H9 (cell line): Measurements from ENCODE around the gene XRCC3. TPM values are rescaled to one million over a fixed set of nuclear protein-coding genes. Genes with fewer than 3 reads are reported as not detected.

Experiments
- DNase-seq: peaks from one replicate; pipeline ENCODE4 v3.0.0-alpha.2; 2017
- H2AFZ ChIP-seq: one replicate; pipeline ENCODE4 v1.6.1; 2013; ENCODE audit warnings: mild to moderate bottlenecking, low read length, control low read depth, moderate library complexity
- H2AK5ac ChIP-seq: 2 replicates; pipeline ENCODE4 v1.6.1; 2013; ENCODE audit warnings: low read length, control low read depth, mixed read lengths; ENCODE audit not compliant: insufficient read length
- H2BK120ac ChIP-seq: one replicate; pipeline ENCODE4 v1.6.1; 2013; ENCODE audit warnings: low read depth, mild to moderate bottlenecking, low read length, control low read depth, inconsistent platforms; ENCODE audit not compliant: poor library complexity, severe bottlenecking
- H2BK12ac ChIP-seq: 2 replicates; pipeline ENCODE4 v1.6.1; 2013; ENCODE audit warnings: low read length, control low read depth, mixed read lengths, low read depth; ENCODE audit not compliant: insufficient read length
- H2BK15ac ChIP-seq: 2 replicates; pipeline ENCODE4 v1.6.1; 2013; ENCODE audit warnings: low read depth, low read length, control low read depth
- H2BK20ac ChIP-seq: one replicate; pipeline ENCODE4 v1.6.1; 2013; ENCODE audit warnings: low read depth, mild to moderate bottlenecking, low read length, control low read depth, inconsistent platforms; ENCODE audit not compliant: poor library complexity, severe bottlenecking
- H2BK5ac ChIP-seq: 2 replicates; pipeline ENCODE4 v1.6.1; 2013; ENCODE audit warnings: low read length, control low read depth, mixed read lengths; ENCODE audit not compliant: insufficient read length
- H3K14ac ChIP-seq: 2 replicates; pipeline ENCODE4 v1.6.1; 2013; ENCODE audit warnings: low read length, control low read depth; ENCODE audit not compliant: insufficient read depth
- H3K18ac ChIP-seq: 2 replicates; pipeline ENCODE4 v1.6.1; 2013; ENCODE audit warnings: low read depth, mild to moderate bottlenecking, mixed read lengths, low read length, control low read depth; ENCODE audit not compliant: insufficient read length
- H3K23ac ChIP-seq: 2 replicates; pipeline ENCODE4 v1.6.1; 2013; ENCODE audit warnings: low read length, control low read depth, mixed read lengths, low read depth; ENCODE audit not compliant: insufficient read length
- H3K23me2 ChIP-seq: 2 replicates; pipeline ENCODE4 v1.6.1; 2013; ENCODE audit warnings: low read depth, mild to moderate bottlenecking, mixed read lengths, low read length, control low read depth; ENCODE audit not compliant: insufficient read length, poor library complexity, severe bottlenecking
- H3K27ac ChIP-seq: 2 replicates; pipeline ENCODE4 v1.5.1; 2013; ENCODE audit warnings: low read length, control low read depth, mixed read lengths, low read depth; ENCODE audit not compliant: insufficient read length
- H3K27me3 ChIP-seq: 2 replicates; pipeline ENCODE4 v1.6.1; 2013; ENCODE audit warnings: low read length, control low read depth, inconsistent platforms; ENCODE audit not compliant: insufficient read depth
- H3K4ac ChIP-seq: 2 replicates; pipeline ENCODE4 v1.6.1; 2013; ENCODE audit warnings: low read depth, mild to moderate bottlenecking, control low read depth, inconsistent platforms, low read length, moderate library complexity
- H3K4me1 ChIP-seq: 2 replicates; pipeline ENCODE4 v1.6.1; 2013; ENCODE audit warnings: low read length, control low read depth, inconsistent platforms; ENCODE audit not compliant: insufficient read depth
- H3K4me2 ChIP-seq: 2 replicates; pipeline ENCODE4 v1.6.1; 2013; ENCODE audit warnings: low read length, control low read depth, mixed read lengths; ENCODE audit not compliant: insufficient read length, insufficient read depth
- H3K56ac ChIP-seq: 2 replicates; pipeline ENCODE4 v1.6.1; 2013; ENCODE audit warnings: low read depth, mild to moderate bottlenecking, mixed read lengths, low read length, control low read depth; ENCODE audit not compliant: insufficient read length
- H3K79me1 ChIP-seq: 2 replicates; pipeline ENCODE4 v1.6.1; 2013; ENCODE audit warnings: low read depth, mild to moderate bottlenecking, moderate library complexity, low read length, control low read depth, inconsistent platforms; ENCODE audit not compliant: insufficient read depth, poor library complexity, severe bottlenecking
- H3K79me2 ChIP-seq: 2 replicates; pipeline ENCODE4 v1.6.1; 2013; ENCODE audit warnings: low read length, control low read depth, inconsistent platforms; ENCODE audit not compliant: insufficient read depth
- H3K9ac ChIP-seq: 2 replicates; pipeline ENCODE4 v1.6.1; 2013; ENCODE audit warnings: low read length, control low read depth, mixed read lengths; ENCODE audit not compliant: insufficient read length; ENCODE audit errors: extremely low read depth
- H3K9me3 ChIP-seq: one replicate; pipeline ENCODE4 v1.6.1; 2013; ENCODE audit warnings: low read depth, low read length, inconsistent platforms; ENCODE audit not compliant: control insufficient read depth
- H3T11ph ChIP-seq: one replicate; pipeline ENCODE4 v1.6.1; 2013; ENCODE audit warnings: mild to moderate bottlenecking, low read length, control low read depth, inconsistent platforms
- H4K20me1 ChIP-seq: one replicate; pipeline ENCODE4 v1.6.1; 2013; ENCODE audit not compliant: control insufficient read depth, insufficient read length, insufficient read depth
- H4K5ac ChIP-seq: 2 replicates; pipeline ENCODE4 v1.6.1; 2013; ENCODE audit warnings: low read depth, mild to moderate bottlenecking, mixed read lengths, low read length, control low read depth; ENCODE audit not compliant: insufficient read length
- H4K8ac ChIP-seq: replicated peaks from 2 replicates; pipeline ENCODE4 v1.6.1; 2013; ENCODE audit warnings: low read length, control low read depth, mixed read lengths, low read depth; ENCODE audit not compliant: insufficient read length
- H4K91ac ChIP-seq: 2 replicates; pipeline ENCODE4 v1.6.1; 2013; ENCODE audit warnings: low read depth, mild to moderate bottlenecking, moderate library complexity, mixed read lengths, low read length, control low read depth; ENCODE audit not compliant: insufficient read length
- H3K27ac Mint-ChIP-seq, 3 experiments: 2 replicates in 2 of 3; 3 replicates in 1 of 3; pipeline ENCODE4 v1.8.0; 2020 to 2021; ENCODE audit warnings: mixed read lengths in 3 of 3, mild to moderate bottlenecking in 1 of 3, moderate library complexity in 1 of 3
- H3K27me3 Mint-ChIP-seq: 2 replicates; pipeline ENCODE4 v1.8.0; 2021; ENCODE audit warnings: low read depth, mild to moderate bottlenecking, moderate library complexity, mixed read lengths
- H3K36me3 Mint-ChIP-seq, 3 experiments: 2 replicates in 2 of 3; 3 replicates in 1 of 3; pipeline ENCODE4 v1.8.0; 2020 to 2021; ENCODE audit warnings: low read depth in 3 of 3, mixed read lengths in 3 of 3; ENCODE audit not compliant: insufficient read depth in 1 of 3
- H3K4me1 Mint-ChIP-seq, 2 experiments: 2 replicates each; pipeline ENCODE4 v1.8.0; 2020; ENCODE audit warnings: mixed read lengths in 2 of 2
- H3K4me3 Mint-ChIP-seq, 2 experiments: 2 replicates in 1 of 2; 3 replicates in 1 of 2; pipeline ENCODE4 v1.8.0; 2020 to 2021; ENCODE audit warnings: mild to moderate bottlenecking in 2 of 2, mixed read lengths in 2 of 2, moderate library complexity in 1 of 2
- H3K9me3 Mint-ChIP-seq, 2 experiments: 2 replicates in 1 of 2; 3 replicates in 1 of 2; pipeline ENCODE4 v1.8.0; 2020; ENCODE audit warnings: mild to moderate bottlenecking in 2 of 2, mixed read lengths in 2 of 2, moderate library complexity in 1 of 2
- CTCF ChIP-seq: fragments of 200-600 bp; sonication (generic); conservative IDR thresholded peaks from 3 replicates; pipeline ENCODE4 v1.8.0; 2021; ENCODE audit warnings: antibody characterized with exemption, mild to moderate bottlenecking
- WGBS: extraction: QIAGEN DNeasy Blood & Tissue Kit; methylation state at CpG from one replicate; pipeline ENCODE4 v1.1.7; 2013; ENCODE audit warnings: missing lambda C conversion rate, low lambda C conversion rate, mixed read lengths; ENCODE audit not compliant: insufficient read length; ENCODE audit errors: extremely low coverage; 5-methylcytosine and 5-hydroxymethylcytosine counted together
- total RNA-seq: library from RNA; stranded (reverse); gene quantifications from 2 replicates; pipeline ENCODE4 v1.2.1, GENCODE V29; 2021

Gene XRCC3
- total RNA-seq, 1 experiment from 2014 or later, result 45.3 TPM

GRCh38 chr14:103727313-103727980 lies 12.2 kb upstream of the XRCC3 start:
- no peak overlapping the region for H3K9ac ChIP-seq
- no peak overlapping the region for H3K4me2 ChIP-seq
- no peaks in the 10 kb centered on the region for H3K9me3 ChIP-seq
- H3K23me2 ChIP-seq, result no peaks in the 10 kb centered on the region
- no peak overlapping the region for H2BK15ac ChIP-seq
- no peak overlapping the region for H4K91ac ChIP-seq
- H2BK120ac ChIP-seq, result no peak overlapping the region
- H3K79me1 ChIP-seq, result peaks cover 7% of the 10 kb centered on the region
- H3K4ac ChIP-seq, result no peak overlapping the region
- H2BK20ac ChIP-seq, result no peak overlapping the region
- no peak overlapping the region for H3K56ac ChIP-seq
- no CpG with 5 or more reads among the region's 53 CpGs for WGBS
- H3K4me1 ChIP-seq, result no peaks in the 10 kb centered on the region
- Mint-ChIP-seq H3K9me3 (no peaks in the 10 kb centered on the region), H3K36me3 (peaks cover 2 to 23% (median 22%) of the 10 kb centered on the region in 3 experiments; a peak in 5 of 7 replicates), H3K4me1 (0 out of 4 replicates have a peak, but pooled peaks cover 0 to 2% of the 10 kb centered on the region in 2 experiments), H3K4me3 (no peak overlapping the region), H3K27ac (no peak overlapping the region), H3K27me3 (no peaks in the 10 kb centered on the region)
- H3K14ac ChIP-seq, result no peak overlapping the region
- H3T11ph ChIP-seq, result no peak overlapping the region
- no peaks in the 10 kb centered on the region for H4K20me1 ChIP-seq
- H3K23ac ChIP-seq, result no peak overlapping the region
- DNase-seq, result peak; percentile 68
- H3K27me3 ChIP-seq, result no peaks in the 10 kb centered on the region
- no peak overlapping the region for H2BK12ac ChIP-seq
- no peak overlapping the region for H3K27ac ChIP-seq
- H3K79me2 ChIP-seq, result no peaks in the 10 kb centered on the region
- H2AK5ac ChIP-seq, result no peak overlapping the region
- H2AFZ ChIP-seq, result no peak overlapping the region
- H4K5ac ChIP-seq, result no peak overlapping the region
- H2BK5ac ChIP-seq, result no peak overlapping the region
- H4K8ac ChIP-seq, result no peak overlapping the region
- no peak overlapping the region for H3K18ac ChIP-seq
- no peak for TF ChIP-seq CTCF
